GM18520 (cell line): ENCODE measurements around the gene SDK1.

Experiments used
- ATAC-seq: cut with Tn5 transposase; IDR thresholded peaks from one replicate; pipeline ENCODE4 v1.9.1; 2021; ENCODE audit not compliant: unreplicated experiment

SDK1 gene

GRCh38 chr7:4057289-4057616 is 756.2 kb downstream of the SDK1 start:
- no peak for ATAC-seq

GRCh38 chr7:4058158-4058557 is 757.1 kb downstream of the SDK1 start:
- no peak for ATAC-seq

GRCh38 chr7:4065190-4065589 is 764.1 kb downstream of the SDK1 start:
- ATAC-seq, result no peak

- ATAC-seq, result no peak
These were observed 765.2 kb downstream of the SDK1 start for GRCh38 chr7:4066206-4066605.

GRCh38 chr7:4066626-4067475 is 765.8 kb downstream of the SDK1 start:
- ATAC-seq, result no peak

- ATAC-seq, result no peak
These were observed 766.4 kb downstream of the SDK1 start for GRCh38 chr7:4067476-4067760.

- ATAC-seq, result no peak
These were observed 766.8 kb downstream of the SDK1 start for GRCh38 chr7:4067874-4068273.

- ATAC-seq, result no peak
These were observed 767.2 kb downstream of the SDK1 start for GRCh38 chr7:4068286-4068685.

- ATAC-seq, result no peak
These were observed 768.4 kb downstream of the SDK1 start for GRCh38 chr7:4069268-4070095.

- no peak for ATAC-seq
These were observed 769.2 kb downstream of the SDK1 start for GRCh38 chr7:4070214-4070613.

GRCh38 chr7:4071370-4072058 is 770.5 kb downstream of the SDK1 start:
- no peak for ATAC-seq

- no peak for ATAC-seq
These were observed 771.3 kb downstream of the SDK1 start for GRCh38 chr7:4072161-4072925.

- no peak for ATAC-seq
These were observed 772.0 kb downstream of the SDK1 start for GRCh38 chr7:4073052-4073451.

- no peak for ATAC-seq
These were observed 772.7 kb downstream of the SDK1 start for GRCh38 chr7:4073750-4074149.

GRCh38 chr7:4074407-4074806 is 773.4 kb downstream of the SDK1 start:
- ATAC-seq, result no peak

- ATAC-seq, result no peak
These were observed 773.9 kb downstream of the SDK1 start for GRCh38 chr7:4074994-4075393.

GRCh38 chr7:4076701-4077294 is 775.7 kb downstream of the SDK1 start:
- no peak for ATAC-seq

- no peak for ATAC-seq
These were observed 776.9 kb downstream of the SDK1 start for GRCh38 chr7:4077980-4078379.

GRCh38 chr7:4078580-4078979 is 777.5 kb downstream of the SDK1 start:
- ATAC-seq, result no peak

GRCh38 chr7:4079366-4079765 is 778.3 kb downstream of the SDK1 start:
- ATAC-seq, result no peak

- ATAC-seq, result no peak
These were observed 778.9 kb downstream of the SDK1 start for GRCh38 chr7:4079956-4080355.
